GM18951 (cell line): ENCODE results near the gene PANX3.
A peak's percentile ranks its signal among the peaks of the same experiment; 100 is the strongest.
"Not testable (repeated sequence)": the region's sequence is repeated elsewhere in the genome, so short reads cannot be mapped to it uniquely, and the experiment has no call there.

Experiments used
- POLR2A ChIP-seq: IDR thresholded peaks from 4 replicates; pipeline ENCODE4 v1.6.1; 2011; ENCODE audit warnings: mild to moderate bottlenecking; ENCODE audit not compliant: insufficient read length, insufficient read depth; ENCODE audit errors: extremely low read depth
- in situ Hi-C: fragments of 300-500 bp; cut with MboI; formaldehyde crosslinking; loops from one replicate; pipeline ENCODE4 v1.12.0; 2022; ENCODE audit warnings: low sequenced_read_pairs, mixed read lengths, inconsistent platforms; ENCODE audit not compliant: unreplicated experiment

PANX3 gene

DNA sequence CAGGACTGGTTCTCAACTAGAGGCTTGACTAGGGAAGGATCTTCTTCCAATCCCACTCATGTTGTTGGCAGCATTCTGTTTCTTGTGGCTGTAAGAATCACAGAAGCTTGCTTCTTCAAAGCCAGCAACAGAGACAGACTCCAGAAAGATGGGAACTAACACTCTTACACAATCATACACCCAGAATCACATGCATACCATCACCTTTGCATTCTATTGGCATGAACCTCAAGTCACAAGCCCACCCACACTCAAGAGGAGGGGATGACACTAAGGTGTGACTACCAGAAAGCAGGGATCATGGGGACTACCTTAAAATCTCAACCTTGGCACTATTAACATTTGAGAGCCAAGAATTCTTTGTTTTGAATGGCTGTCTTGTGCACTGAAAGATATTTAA lies 13.6 kb upstream of the PANX3 start:
- in situ Hi-C loops: no loop called here
- no peak for TF ChIP-seq POLR2A

DNA sequence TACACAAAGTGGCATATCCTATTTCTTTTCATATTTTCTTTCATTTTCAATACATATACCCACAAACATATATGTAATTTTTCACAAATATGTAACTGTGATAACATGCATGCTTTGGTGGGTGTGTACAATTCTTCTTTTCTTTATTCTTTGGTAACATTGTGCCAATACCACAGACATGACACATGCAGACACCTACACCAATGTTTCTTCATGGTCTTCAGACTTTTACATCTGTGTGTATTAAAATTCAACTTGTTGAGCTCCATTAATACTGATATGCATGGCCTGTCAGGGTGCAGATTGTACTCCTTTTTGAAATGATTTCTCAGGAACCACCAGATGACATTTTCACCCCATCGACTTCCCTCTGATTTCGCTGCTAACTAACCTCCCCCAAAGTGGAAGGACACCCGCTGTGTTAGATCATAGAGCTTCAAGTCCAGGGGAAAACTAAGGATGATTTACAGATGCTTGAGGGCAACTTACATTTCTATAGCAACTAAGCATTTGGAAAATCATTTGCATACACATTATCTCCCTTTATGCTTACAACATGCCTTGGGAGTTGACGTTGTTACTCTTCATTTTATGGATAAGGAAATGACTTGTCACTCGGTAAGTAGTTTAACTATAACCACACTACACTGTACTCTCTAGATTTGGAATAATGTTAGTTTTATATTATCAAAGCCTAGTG lies 10.5 kb upstream of the PANX3 start:
- in situ Hi-C loops: no loop called here
- no peak for TF ChIP-seq POLR2A

DNA sequence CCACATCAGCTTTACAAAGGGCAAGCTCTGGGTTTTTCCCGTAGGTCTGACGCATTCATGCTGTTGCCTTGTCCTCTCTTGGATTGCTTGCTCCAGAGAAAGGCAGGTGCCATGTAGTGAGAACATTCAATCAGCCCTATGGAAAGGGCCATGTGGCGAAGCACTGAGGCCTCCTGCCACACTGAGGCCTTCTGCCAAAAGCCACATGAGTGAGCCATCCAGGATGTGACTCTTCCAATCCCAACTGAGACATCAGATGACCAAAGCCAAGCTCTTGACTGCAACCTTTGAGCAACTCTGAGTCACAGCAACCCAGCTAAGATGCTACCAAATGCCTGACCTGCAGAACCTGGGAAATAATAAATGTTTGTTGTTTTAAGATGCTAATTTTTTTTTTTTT lies 9.0 kb upstream of the PANX3 start:
- in situ Hi-C loops: no loop called here

DNA sequence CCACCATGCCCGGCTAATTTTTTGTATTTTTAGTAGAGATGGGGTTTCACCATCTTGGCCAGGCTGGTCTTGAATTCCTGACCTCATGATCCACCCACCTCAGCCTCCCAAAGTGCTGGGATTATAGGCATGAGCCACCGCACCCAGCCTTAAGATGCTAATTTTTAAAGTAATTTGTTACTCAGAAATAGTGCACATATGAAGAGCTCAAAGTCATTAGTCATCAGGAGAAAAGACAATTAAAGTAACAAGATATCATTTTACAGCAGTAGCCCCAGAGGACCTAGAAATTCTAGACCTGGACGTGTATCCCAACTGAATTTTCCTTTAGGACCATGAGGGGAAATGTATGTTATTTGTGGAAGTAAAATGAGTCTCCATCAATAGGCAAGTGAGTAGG lies 8.5 kb upstream of the PANX3 start:
- in situ Hi-C loops: not testable (repeated sequence)

More for the DNA sequence above, 9.0 kb upstream of the PANX3 start:
- no peak for TF ChIP-seq POLR2A

DNA sequence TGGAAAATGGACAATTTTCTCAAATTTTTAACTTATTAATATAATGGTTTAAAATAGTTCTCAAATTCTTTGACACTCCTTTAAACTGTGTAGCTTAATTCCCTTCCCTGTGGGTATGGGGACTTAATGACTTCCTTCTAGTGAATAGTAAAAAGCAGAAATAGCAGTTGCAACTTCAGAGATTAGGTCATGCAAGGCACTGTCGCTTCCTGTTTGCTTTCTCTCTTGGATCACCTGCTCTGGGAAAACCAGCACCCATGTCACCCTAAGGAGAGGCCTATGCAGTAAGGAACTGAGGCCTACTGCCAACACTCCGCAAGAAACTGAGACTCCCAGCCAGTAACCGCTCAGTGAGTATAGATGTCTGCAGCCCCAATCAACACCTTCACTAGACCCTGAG lies 5.5 kb upstream of the PANX3 start:
- in situ Hi-C loops: no loop called here
- TF ChIP-seq POLR2A: no peak

DNA sequence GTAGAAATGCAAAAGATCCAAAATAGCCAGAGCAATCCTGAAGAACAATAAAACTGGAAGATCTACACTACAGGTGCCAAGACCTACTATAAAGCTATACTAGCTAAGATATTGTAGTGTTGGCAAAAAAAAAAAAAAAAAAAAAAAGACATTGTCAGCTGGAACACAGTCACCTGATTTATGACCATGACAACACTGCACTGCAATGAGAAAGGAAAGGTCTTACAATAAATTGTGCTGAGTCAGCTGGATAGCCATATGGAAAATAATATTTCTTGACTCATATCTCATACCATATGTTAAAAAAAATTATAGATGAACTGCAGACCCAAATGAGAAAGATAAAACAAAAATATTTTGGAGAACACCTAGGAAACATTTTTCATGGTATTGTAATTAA lies 3.1 kb upstream of the PANX3 start:
- in situ Hi-C loops: no loop called here
- no peak for TF ChIP-seq POLR2A

DNA sequence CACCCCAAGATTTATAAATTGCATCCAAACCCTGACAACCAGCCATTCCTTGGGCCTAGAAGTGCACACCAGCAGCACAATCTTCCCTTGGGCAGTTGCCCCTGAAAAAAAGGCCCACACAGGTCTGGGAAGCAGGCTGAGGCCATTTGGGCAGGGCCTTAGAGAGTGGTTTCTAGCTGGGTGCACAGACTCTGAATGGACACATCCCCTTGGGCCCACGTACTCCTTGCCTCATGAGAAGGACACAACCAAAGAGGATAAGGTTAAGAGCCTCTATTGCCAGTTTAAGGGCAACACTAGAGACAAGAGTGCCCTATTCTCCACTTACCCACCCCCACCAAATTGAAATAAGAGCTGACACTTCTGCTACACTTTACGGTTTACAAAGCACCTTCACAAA lies 933 bp upstream of the PANX3 start:
- in situ Hi-C loops: no loop called here
- TF ChIP-seq POLR2A: no peak

DNA sequence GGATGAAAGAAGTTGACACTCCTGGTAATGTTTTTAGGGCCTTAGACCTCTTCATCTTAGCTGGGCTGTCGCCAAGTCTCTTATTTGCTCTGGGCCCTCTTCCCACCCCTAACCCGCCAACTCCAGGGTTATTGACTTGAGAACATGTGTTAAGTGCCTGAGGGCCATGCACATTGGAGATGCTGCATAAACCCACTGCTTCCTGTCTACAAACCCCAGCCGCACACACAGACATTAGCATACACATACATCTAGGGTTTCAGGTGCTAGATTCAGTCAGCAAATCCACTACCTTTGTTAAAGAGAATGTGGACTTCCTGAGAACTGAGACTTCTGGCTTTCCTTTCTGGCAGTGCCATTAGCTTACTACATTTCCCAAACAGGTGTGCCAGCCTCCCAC lies 817 bp downstream of the PANX3 start:
- in situ Hi-C loops: no loop called here
- no peak for TF ChIP-seq POLR2A

DNA sequence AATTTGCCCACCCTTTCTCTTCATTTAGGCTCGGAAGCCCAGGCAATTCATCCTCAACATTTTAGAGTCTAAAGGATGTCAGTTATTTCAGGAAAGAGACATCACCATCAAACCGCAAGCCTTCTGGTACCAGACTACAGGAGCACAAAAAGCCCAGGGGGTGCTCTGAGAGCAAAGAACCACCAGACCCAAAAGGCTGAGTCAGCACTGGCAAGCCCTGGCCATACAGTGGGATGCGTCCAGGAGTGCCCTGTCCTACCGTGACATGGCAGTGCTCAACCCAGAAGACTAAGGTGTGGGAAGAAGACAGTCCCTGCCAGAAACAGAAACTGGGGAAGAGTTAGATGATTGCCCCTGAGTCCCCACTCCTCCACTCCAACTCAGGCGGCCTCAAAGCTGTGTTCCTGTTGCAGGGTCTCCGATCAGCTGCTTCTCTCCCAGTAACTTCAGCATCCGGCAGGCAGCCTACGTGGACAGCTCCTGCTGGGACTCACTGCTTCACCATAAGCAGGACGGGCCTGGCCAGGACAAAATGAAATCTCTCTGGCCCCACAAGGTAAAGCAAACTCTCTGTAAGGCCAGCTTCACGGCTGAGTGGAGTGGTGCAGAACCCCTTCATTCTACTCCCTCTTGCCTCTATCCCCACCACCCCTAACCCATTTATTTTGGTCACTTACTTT lies 1.5 kb downstream of the PANX3 start:
- in situ Hi-C loops: no loop called here
- TF ChIP-seq POLR2A: no peak

DNA sequence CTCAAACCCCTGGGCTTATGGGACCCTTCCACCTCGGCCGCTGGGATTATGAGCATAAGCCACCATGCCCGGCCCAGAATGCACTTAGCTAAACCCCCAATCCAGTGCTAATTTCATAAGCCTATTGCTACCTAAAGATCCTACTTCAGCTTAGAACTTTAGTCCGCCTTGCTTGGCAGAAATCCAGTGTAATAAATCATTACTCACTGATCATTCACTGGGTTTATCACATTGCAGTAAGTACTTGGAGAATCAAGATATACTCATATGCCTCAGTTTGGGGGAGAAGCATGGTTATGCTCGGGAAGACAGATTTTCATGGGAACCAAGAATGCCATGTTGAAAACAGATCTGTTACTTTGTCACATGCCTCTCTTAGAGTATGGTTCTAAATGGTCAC lies 7.6 kb downstream of the PANX3 start:
- no peak for TF ChIP-seq POLR2A
- in situ Hi-C loops: no loop called here

DNA sequence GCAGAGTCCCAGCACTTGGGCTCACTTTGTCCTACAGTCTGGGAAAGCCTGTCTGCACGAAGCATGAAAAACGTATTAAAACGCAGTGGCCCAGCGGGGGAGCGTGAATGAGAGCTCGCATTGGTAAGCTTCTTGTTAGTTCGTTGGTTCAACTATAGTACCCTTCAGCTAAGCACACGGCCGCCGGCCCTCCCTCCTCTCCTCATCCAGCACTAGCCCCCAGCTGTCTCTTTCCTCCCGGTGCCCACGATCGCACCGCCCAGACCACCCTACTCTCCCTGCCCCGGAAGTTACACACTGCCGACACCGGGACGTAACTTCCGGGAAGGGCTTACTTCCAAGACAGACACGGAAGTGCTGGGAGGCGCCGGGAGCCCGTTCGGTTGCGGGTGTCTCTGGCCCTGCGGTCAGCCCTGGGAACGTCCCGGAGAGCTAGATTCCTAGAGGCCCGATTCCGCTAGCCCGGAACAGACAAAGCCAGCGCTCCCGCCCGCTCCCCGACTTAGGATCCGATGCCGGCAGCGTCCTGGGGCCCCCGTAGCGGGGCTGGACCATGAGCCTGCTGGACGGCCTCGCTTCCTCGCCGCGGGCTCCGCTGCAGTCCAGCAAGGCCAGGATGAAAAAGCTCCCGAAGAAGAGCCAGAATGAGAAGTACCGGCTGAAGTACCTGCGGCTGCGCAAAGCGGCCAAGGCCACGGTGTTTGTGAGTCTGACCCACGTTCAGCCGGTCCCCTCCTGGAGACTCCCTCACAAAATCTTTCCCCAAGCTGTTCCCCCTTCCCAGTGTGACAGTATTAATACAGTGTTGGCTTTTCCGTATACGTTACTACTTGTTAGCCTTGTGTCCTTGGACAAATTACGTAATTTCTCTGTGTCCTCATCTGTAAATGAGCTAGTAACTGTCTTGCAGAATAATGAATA lies 11.6 kb downstream of the PANX3 start, which contains the start of gene TBRG1:
Gene TBRG1 (plus strand): TSS at position 334 of the 921 bp plus-strand sequence. CDS start 220 bp downstream, at position 554.
- peak; percentile 97 for TF ChIP-seq POLR2A
- in situ Hi-C loops: no loop called here

DNA sequence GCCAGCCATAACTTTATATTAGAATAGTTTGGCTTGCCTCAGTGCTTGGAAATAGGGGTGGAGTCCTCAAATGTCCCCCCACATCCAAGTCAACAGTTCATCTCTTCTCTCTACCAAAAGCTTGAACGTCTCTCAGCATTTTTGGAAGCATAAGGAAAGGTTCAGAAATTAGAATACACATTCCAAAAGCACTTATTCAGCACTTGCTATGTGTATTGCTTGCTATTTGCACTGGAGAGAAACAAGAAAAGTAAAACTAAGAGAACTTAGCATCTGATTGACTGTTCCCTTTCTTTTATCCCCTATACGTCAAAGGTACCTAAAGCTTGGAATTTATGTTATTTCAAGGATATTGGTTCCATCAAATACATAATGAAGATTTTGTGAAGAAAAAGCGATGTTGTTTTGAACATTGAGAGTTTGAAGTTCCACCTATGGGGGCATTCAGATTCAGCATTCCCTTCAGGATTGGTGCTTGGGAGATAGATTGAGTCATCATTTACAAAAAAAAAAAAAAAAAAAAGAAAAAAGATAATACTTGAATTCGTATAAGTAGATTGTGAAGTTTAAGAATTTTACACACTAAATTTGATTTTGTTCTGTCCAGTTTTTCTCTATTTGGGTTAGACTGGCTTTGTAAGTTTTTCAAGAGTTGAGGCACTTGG lies 12.8 kb downstream of the PANX3 start:
- in situ Hi-C loops: no loop called here
- no peak for TF ChIP-seq POLR2A
